H9 (cell line): Measurements from ENCODE around the gene ERRFI1. TPM values are rescaled to one million over a fixed set of nuclear protein-coding genes. Genes with fewer than 3 reads are reported as not detected.

Source experiments
- DNase-seq: peaks from one replicate; pipeline ENCODE4 v3.0.0-alpha.2; 2017
- H2AFZ ChIP-seq: one replicate; pipeline ENCODE4 v1.6.1; 2013; ENCODE audit warnings: mild to moderate bottlenecking, low read length, control low read depth, moderate library complexity
- H2AK5ac ChIP-seq: 2 replicates; pipeline ENCODE4 v1.6.1; 2013; ENCODE audit warnings: low read length, control low read depth, mixed read lengths; ENCODE audit not compliant: insufficient read length
- H2BK120ac ChIP-seq: one replicate; pipeline ENCODE4 v1.6.1; 2013; ENCODE audit warnings: low read depth, mild to moderate bottlenecking, low read length, control low read depth, inconsistent platforms; ENCODE audit not compliant: poor library complexity, severe bottlenecking
- H2BK12ac ChIP-seq: 2 replicates; pipeline ENCODE4 v1.6.1; 2013; ENCODE audit warnings: low read length, control low read depth, mixed read lengths, low read depth; ENCODE audit not compliant: insufficient read length
- H2BK15ac ChIP-seq: 2 replicates; pipeline ENCODE4 v1.6.1; 2013; ENCODE audit warnings: low read depth, low read length, control low read depth
- H2BK20ac ChIP-seq: one replicate; pipeline ENCODE4 v1.6.1; 2013; ENCODE audit warnings: low read depth, mild to moderate bottlenecking, low read length, control low read depth, inconsistent platforms; ENCODE audit not compliant: poor library complexity, severe bottlenecking
- H2BK5ac ChIP-seq: 2 replicates; pipeline ENCODE4 v1.6.1; 2013; ENCODE audit warnings: low read length, control low read depth, mixed read lengths; ENCODE audit not compliant: insufficient read length
- H3K14ac ChIP-seq: 2 replicates; pipeline ENCODE4 v1.6.1; 2013; ENCODE audit warnings: low read length, control low read depth; ENCODE audit not compliant: insufficient read depth
- H3K18ac ChIP-seq: 2 replicates; pipeline ENCODE4 v1.6.1; 2013; ENCODE audit warnings: low read depth, mild to moderate bottlenecking, mixed read lengths, low read length, control low read depth; ENCODE audit not compliant: insufficient read length
- H3K23ac ChIP-seq: 2 replicates; pipeline ENCODE4 v1.6.1; 2013; ENCODE audit warnings: low read length, control low read depth, mixed read lengths, low read depth; ENCODE audit not compliant: insufficient read length
- H3K23me2 ChIP-seq: 2 replicates; pipeline ENCODE4 v1.6.1; 2013; ENCODE audit warnings: low read depth, mild to moderate bottlenecking, mixed read lengths, low read length, control low read depth; ENCODE audit not compliant: insufficient read length, poor library complexity, severe bottlenecking
- H3K27ac ChIP-seq: 2 replicates; pipeline ENCODE4 v1.5.1; 2013; ENCODE audit warnings: low read length, control low read depth, mixed read lengths, low read depth; ENCODE audit not compliant: insufficient read length
- H3K27me3 ChIP-seq: 2 replicates; pipeline ENCODE4 v1.6.1; 2013; ENCODE audit warnings: low read length, control low read depth, inconsistent platforms; ENCODE audit not compliant: insufficient read depth
- H3K4ac ChIP-seq: 2 replicates; pipeline ENCODE4 v1.6.1; 2013; ENCODE audit warnings: low read depth, mild to moderate bottlenecking, control low read depth, inconsistent platforms, low read length, moderate library complexity
- H3K4me1 ChIP-seq: 2 replicates; pipeline ENCODE4 v1.6.1; 2013; ENCODE audit warnings: low read length, control low read depth, inconsistent platforms; ENCODE audit not compliant: insufficient read depth
- H3K4me2 ChIP-seq: 2 replicates; pipeline ENCODE4 v1.6.1; 2013; ENCODE audit warnings: low read length, control low read depth, mixed read lengths; ENCODE audit not compliant: insufficient read length, insufficient read depth
- H3K56ac ChIP-seq: 2 replicates; pipeline ENCODE4 v1.6.1; 2013; ENCODE audit warnings: low read depth, mild to moderate bottlenecking, mixed read lengths, low read length, control low read depth; ENCODE audit not compliant: insufficient read length
- H3K79me1 ChIP-seq: 2 replicates; pipeline ENCODE4 v1.6.1; 2013; ENCODE audit warnings: low read depth, mild to moderate bottlenecking, moderate library complexity, low read length, control low read depth, inconsistent platforms; ENCODE audit not compliant: insufficient read depth, poor library complexity, severe bottlenecking
- H3K79me2 ChIP-seq: 2 replicates; pipeline ENCODE4 v1.6.1; 2013; ENCODE audit warnings: low read length, control low read depth, inconsistent platforms; ENCODE audit not compliant: insufficient read depth
- H3K9ac ChIP-seq: 2 replicates; pipeline ENCODE4 v1.6.1; 2013; ENCODE audit warnings: low read length, control low read depth, mixed read lengths; ENCODE audit not compliant: insufficient read length; ENCODE audit errors: extremely low read depth
- H3K9me3 ChIP-seq: one replicate; pipeline ENCODE4 v1.6.1; 2013; ENCODE audit warnings: low read depth, low read length, inconsistent platforms; ENCODE audit not compliant: control insufficient read depth
- H3T11ph ChIP-seq: one replicate; pipeline ENCODE4 v1.6.1; 2013; ENCODE audit warnings: mild to moderate bottlenecking, low read length, control low read depth, inconsistent platforms
- H4K20me1 ChIP-seq: one replicate; pipeline ENCODE4 v1.6.1; 2013; ENCODE audit not compliant: control insufficient read depth, insufficient read length, insufficient read depth
- H4K5ac ChIP-seq: 2 replicates; pipeline ENCODE4 v1.6.1; 2013; ENCODE audit warnings: low read depth, mild to moderate bottlenecking, mixed read lengths, low read length, control low read depth; ENCODE audit not compliant: insufficient read length
- H4K8ac ChIP-seq: replicated peaks from 2 replicates; pipeline ENCODE4 v1.6.1; 2013; ENCODE audit warnings: low read length, control low read depth, mixed read lengths, low read depth; ENCODE audit not compliant: insufficient read length
- H4K91ac ChIP-seq: 2 replicates; pipeline ENCODE4 v1.6.1; 2013; ENCODE audit warnings: low read depth, mild to moderate bottlenecking, moderate library complexity, mixed read lengths, low read length, control low read depth; ENCODE audit not compliant: insufficient read length
- H3K27ac Mint-ChIP-seq, 3 experiments: 2 replicates in 2 of 3; 3 replicates in 1 of 3; pipeline ENCODE4 v1.8.0; 2020 to 2021; ENCODE audit warnings: mixed read lengths in 3 of 3, mild to moderate bottlenecking in 1 of 3, moderate library complexity in 1 of 3
- H3K27me3 Mint-ChIP-seq: 2 replicates; pipeline ENCODE4 v1.8.0; 2021; ENCODE audit warnings: low read depth, mild to moderate bottlenecking, moderate library complexity, mixed read lengths
- H3K36me3 Mint-ChIP-seq, 3 experiments: 2 replicates in 2 of 3; 3 replicates in 1 of 3; pipeline ENCODE4 v1.8.0; 2020 to 2021; ENCODE audit warnings: low read depth in 3 of 3, mixed read lengths in 3 of 3; ENCODE audit not compliant: insufficient read depth in 1 of 3
- H3K4me1 Mint-ChIP-seq, 2 experiments: 2 replicates each; pipeline ENCODE4 v1.8.0; 2020; ENCODE audit warnings: mixed read lengths in 2 of 2
- H3K4me3 Mint-ChIP-seq, 2 experiments: 2 replicates in 1 of 2; 3 replicates in 1 of 2; pipeline ENCODE4 v1.8.0; 2020 to 2021; ENCODE audit warnings: mild to moderate bottlenecking in 2 of 2, mixed read lengths in 2 of 2, moderate library complexity in 1 of 2
- H3K9me3 Mint-ChIP-seq, 2 experiments: 2 replicates in 1 of 2; 3 replicates in 1 of 2; pipeline ENCODE4 v1.8.0; 2020; ENCODE audit warnings: mild to moderate bottlenecking in 2 of 2, mixed read lengths in 2 of 2, moderate library complexity in 1 of 2
- CTCF ChIP-seq: fragments of 200-600 bp; sonication (generic); conservative IDR thresholded peaks from 3 replicates; pipeline ENCODE4 v1.8.0; 2021; ENCODE audit warnings: antibody characterized with exemption, mild to moderate bottlenecking
- WGBS: extraction: QIAGEN DNeasy Blood & Tissue Kit; methylation state at CpG from one replicate; pipeline ENCODE4 v1.1.7; 2013; ENCODE audit warnings: missing lambda C conversion rate, low lambda C conversion rate, mixed read lengths; ENCODE audit not compliant: insufficient read length; ENCODE audit errors: extremely low coverage; 5-methylcytosine and 5-hydroxymethylcytosine counted together
- total RNA-seq: library from RNA; stranded (reverse); gene quantifications from 2 replicates; pipeline ENCODE4 v1.2.1, GENCODE V29; 2021

The ERRFI1 gene
- total RNA-seq, 1 experiment from 2014 or later = 20.8 TPM

GRCh38 chr1:7962014-7962335 lies 64.1 kb downstream of the ERRFI1 start:
- no peaks in the 10 kb centered on the region for H3K27me3 ChIP-seq
- H3K4me1 Mint-ChIP-seq = peaks cover 15 to 20% of the 10 kb centered on the region in 2 experiments
- H3K79me2 ChIP-seq = peaks cover 3% of the 10 kb centered on the region; the same call in 1 of the 2 replicates

More at GRCh38 chr1:7962014-7962335, 64.1 kb downstream of the ERRFI1 start:
- Mint-ChIP-seq H3K36me3 (peaks cover 32 to 52% (median 41%) of the 10 kb centered on the region in 3 experiments), H3K4me3 (peak overlapping the region; percentile 97), H3K27me3 (no peaks in the 10 kb centered on the region; the same call in 1 of the 2 replicates), H3K9me3 (no peaks in the 10 kb centered on the region), H3K27ac (peak overlapping the region; percentile 76 to 96 (median 95))
- H3K9ac ChIP-seq = peak overlapping the region; percentile 86
- no peak overlapping the region for H2AK5ac ChIP-seq
- no peak overlapping the region for H3T11ph ChIP-seq
- H2BK12ac ChIP-seq = no peak overlapping the region
- no peak overlapping the region for H3K23ac ChIP-seq
- H2BK20ac ChIP-seq = no peak overlapping the region
- H4K5ac ChIP-seq = no peak overlapping the region
- peaks cover 2% of the 10 kb centered on the region for H3K79me1 ChIP-seq
- H3K27ac ChIP-seq = no peak overlapping the region
- no CpG with 5 or more reads among the region's 10 CpGs for WGBS
- peaks cover 2% of the 10 kb centered on the region for H3K23me2 ChIP-seq
- H2AFZ ChIP-seq = no peak overlapping the region
- no peak for TF ChIP-seq CTCF
- H4K8ac ChIP-seq = no peak overlapping the region
- no peak overlapping the region for H3K56ac ChIP-seq
- no peak overlapping the region for H3K4ac ChIP-seq
- H3K9me3 ChIP-seq = no peaks in the 10 kb centered on the region
- H3K18ac ChIP-seq = no peak overlapping the region
- H3K4me1 ChIP-seq = no peaks in the 10 kb centered on the region
- DNase-seq = no peak
- no peak overlapping the region for H4K91ac ChIP-seq
- H2BK15ac ChIP-seq = no peak overlapping the region
- H3K4me2 ChIP-seq = peak overlapping the region; percentile 80
- H3K14ac ChIP-seq = no peak overlapping the region
- no peak overlapping the region for H2BK120ac ChIP-seq
- no peaks in the 10 kb centered on the region for H4K20me1 ChIP-seq
- no peak overlapping the region for H2BK5ac ChIP-seq

Other genes with a start within 250 kb of the ERRFI1 start
- gene PER3, start 242.0 kb downstream of the ERRFI1 start, total RNA-seq = 9.0 and 9.3 TPM in 2 replicates
- gene UTS2, start 173.2 kb downstream of the ERRFI1 start, total RNA-seq = not detected in 2 replicates
- not detected in 2 replicates for gene TNFRSF9, start 85.5 kb downstream of the ERRFI1 start, total RNA-seq
- gene PARK7, start 64.6 kb downstream of the ERRFI1 start, total RNA-seq = 370 and 379 TPM in 2 replicates